Measurements from ENCODE around the gene PFDN2.
"Not testable (repeated sequence)": the region's sequence is repeated elsewhere in the genome, so short reads cannot be mapped to it uniquely, and the experiment has no call there.

PFDN2 gene

DNA sequence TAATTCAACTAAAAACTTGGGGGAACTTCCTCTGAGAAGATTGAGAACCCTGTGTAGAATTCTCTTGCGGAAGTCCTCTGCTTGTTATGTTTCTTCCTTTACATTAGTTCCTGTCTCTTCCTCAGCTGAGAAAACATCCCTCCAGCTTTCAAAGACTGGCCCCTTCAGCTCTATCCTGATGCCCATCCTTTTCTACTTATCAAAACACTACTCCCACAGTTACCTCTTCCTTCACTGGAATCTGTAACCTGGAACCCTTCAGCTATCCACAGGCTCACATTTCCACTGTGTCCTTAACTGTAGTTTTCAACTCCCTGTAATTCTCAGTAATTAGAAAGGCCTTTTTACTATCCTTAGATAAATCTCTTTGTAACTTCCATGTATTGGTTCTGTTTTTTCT is 20.6 kb upstream of the PFDN2 start:
- DNase-seq (ENCODE audit: low read depth) = no peak

DNA sequence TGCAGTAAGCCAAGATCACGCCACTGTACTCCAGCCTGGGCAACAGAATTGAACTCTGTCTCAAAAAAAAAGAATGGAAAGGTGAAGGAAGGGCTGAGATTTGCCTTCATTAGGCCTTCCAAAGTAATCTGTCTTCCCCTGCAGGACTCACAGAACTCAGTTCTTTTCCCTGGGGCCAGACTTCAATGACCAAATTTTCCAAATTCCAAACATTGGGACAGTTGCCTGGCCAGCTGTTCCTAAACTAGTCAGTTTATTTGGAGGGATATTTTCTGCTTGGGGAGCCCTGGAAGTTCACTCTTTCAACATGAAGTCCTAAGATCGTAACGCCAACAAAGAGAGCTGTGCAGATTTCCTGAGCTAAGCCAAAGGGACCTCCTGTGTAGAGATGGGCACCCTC is 20.0 kb upstream of the PFDN2 start:
- DNase-seq (ENCODE audit: low read depth) = no peak

DNA sequence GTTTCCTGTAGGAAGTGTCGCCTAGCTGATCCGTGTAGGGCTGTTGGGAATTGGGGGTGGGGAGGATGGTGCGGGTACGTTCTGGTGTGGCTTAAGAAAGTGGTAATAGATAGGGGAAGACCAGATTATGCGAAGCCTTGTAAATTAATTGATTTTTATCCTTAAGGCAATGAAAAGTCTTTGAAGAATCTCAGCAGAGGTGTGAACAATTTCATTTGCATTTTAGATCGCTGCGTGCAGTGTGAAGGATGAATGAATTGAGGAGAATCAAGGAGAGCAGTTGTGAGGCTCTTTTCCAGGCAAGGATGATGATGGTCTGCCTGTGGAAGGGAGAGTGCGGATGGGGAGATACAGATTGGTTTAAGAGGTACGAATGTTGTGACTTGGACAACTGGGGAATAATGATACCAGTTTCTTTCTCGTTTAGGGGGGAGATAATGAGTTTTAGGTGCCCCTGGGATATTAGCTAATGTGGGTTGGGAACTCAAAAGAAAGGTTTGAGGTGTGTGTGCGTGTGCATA is 15.4 kb upstream of the PFDN2 start:
- no peak for DNase-seq (ENCODE audit: low read depth)

DNA sequence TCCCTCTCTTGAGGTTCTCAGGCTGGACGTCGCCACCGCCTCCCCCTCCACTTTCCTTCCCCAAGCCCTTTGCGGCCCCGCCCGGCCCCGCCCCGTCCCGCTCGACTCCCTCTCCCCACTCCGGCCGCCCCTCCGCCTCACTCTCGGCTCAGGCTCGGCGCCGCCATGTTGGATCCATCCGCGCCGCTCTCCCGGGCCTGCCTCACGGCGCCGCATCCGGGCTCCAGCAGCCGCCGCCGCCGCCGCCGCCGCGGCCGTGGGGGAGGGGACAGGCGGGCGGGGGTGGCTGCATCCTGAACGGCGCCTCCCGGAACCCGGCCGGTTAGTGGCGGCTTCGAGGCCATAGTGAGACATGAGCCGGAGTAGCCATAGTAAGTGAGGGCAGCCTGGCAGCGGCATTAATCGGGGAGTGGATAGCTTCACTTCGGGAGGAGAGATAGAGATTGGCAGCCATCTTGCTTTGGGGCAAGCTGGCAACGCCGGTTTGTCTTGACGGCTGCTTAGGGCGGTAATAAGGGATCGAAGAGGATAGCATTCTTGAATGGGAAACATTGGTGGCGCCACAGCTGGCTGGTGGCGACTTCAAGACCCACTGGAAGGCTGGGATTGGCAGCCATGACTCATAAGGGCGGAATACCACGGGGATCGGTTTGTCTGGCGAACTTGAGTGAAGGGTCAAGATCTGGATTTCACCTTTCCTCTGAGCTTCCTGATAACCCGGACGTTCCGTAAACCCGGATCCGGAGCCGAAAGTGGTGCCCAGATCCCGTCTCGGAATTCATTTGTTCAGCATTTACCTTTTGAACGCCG is 14.8 kb upstream of the PFDN2 start, which contains the start of gene DEDD:
DEDD (minus strand) TSS at position 258 of the 810 bp plus-strand sequence. CDS start 8,205 bp downstream, outside the sequence.
- DNase-seq (ENCODE audit: low read depth) = peak; percentile 87

DNA sequence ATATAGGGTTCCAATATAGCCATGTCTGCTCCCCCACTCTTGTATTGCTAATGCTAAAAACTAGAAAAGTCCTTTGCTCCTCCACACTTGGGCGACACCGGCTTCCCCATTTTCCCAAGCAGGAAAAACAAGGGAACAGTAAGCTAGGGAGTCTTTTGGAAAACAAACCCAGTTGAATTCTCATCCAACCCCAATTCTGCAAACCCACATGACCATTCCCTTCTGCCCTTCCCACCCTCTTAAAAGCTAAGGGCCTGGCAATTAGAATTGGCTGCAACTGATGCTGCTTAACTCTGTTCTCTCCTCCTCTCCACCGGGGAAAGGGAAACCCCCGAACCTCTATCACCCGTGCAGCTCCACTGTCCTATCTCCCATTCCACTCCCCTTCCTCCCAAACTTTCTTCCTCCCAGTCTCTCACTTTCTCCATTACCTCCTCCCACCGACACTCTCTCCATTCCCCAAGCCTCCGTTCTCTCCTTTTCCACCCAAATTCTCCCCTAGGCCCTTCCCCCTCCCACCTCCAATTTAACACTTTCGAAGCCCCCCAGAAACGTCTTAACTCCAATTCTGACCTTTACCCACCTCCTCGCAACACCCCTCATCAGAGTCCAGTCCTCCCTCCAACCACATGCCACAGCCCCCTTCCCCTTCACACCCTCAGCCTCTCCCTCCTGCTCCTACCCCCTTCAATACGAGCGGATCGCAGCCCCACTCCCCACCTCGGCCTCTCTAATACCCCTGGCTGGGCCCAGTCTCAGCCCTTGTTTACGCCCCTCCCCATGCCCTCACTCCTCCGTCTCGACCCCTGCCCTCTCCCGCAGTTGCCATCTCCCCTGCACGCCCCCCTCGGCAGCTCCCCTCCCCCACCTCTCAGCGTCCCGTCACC is 13.9 kb upstream of the PFDN2 start:
- no peak for DNase-seq (ENCODE audit: low read depth)

DNA sequence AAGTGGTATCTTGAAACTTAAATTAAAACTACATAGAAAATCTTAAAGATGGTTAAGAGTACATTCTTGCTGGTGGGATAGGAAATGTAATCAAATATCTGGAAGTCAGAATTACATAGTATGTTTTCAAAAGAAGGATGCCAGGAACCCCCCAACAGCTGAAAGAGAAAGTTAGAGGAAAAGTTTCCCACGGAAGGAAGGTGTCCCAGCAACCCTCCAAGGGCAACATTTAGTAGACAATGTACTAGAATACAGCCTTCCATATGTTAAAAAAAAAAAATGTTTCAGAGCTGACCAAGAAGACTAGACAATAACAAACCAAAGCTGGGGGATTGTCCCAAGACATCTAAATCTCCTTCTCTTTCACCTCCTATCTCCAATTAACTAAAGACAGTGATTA is 12.4 kb upstream of the PFDN2 start:
- DNase-seq (ENCODE audit: low read depth) = no peak

DNA sequence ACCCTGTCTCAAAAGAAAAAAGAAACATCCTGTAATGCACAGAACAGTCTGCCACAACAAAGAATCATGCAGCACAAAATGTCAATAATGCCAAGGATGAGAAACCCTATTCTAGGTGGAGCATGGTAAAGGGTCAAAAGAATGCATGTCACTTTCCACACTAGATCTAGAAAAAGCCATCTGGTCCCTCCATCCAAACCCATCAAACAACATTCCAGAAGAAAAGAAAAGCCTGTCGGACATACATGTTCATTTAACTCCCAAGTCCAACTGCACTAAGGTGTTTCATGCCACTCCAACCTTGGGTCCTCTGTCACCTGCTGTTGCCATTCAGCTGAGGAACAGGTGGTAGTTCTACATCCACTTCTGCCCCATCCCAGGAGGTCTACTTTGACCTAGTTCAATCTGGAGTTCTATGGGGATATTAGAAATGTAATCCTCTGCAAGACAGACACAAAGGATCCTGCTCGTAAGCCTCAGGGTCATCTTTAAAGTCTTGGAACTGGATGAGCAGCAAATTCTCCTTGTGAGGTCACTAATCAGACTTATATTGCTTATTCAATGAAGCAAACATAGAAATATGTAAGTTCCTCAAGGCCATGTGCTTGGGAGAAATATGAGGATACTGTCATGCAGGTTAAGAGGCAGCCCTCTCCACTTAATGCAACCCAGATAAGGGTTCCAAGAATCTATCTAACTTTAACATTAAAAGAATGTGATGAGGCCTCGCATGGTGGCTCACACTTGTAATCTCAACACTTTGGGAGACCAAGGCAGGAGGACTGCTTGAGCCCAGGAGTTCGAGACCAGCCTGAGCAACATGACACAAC is 11.0 kb upstream of the PFDN2 start:
- no peak for DNase-seq (ENCODE audit: low read depth)

DNA sequence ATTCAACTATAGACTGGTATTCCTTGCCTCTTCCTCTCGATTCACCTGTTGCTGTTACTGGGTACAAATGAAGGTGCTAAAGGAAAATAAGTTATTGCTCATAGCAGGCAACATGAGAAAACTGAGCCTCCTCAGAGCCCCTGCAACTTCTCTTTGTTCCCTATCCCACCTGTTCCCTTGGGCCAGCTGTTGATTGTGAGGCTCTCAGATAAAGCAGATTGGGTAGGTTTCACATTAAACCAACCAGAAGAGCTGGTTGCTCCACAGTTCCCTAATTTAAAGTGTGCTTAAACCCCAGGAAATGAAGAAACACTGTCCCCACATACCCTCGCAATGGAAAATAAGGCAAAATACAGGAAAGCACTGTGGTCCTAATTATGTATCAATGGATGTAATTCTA is 9.8 kb upstream of the PFDN2 start:
- no peak for DNase-seq (ENCODE audit: low read depth)

DNA sequence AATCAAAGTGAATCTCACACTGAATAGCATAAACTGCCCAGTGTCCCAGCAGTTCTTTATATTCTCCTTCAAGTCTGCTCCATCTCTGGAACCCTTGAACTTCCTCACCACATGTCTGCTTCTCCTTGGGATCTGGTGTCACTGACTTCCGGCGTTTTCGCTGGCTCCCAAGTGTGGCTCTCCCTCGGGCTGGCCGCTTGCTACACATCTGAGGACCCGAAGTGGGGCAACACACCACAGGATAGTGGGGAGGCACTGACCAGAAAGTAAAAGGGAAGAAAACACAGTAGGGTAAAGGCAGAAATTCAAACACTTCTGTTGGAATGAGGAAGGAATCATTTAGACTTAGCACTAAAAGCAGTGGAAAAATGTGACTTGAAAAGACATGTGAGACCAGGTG is 5.1 kb upstream of the PFDN2 start:
- DNase-seq (ENCODE audit: low read depth) = no peak

DNA sequence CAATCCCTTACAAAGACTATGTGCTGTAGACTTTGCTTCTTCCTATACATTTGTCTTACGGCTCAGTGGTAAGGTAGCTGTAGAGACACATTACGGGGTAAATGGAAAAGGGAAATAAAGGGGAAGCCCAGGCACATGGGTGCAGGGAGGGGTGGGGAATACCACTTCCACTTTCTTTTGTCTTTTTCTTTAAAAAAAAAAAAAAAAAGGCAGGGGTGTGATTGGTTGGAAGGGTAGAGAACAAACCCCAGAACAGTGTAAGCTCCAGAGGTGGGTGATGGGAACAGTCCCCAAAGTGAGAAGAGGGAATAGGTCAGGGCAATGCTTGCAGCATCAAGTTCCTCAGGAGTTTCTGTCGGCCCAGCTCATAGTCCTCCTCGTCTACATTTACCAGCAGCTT is 4.0 kb upstream of the PFDN2 start:
- DNase-seq (ENCODE audit: low read depth) = no peak

DNA sequence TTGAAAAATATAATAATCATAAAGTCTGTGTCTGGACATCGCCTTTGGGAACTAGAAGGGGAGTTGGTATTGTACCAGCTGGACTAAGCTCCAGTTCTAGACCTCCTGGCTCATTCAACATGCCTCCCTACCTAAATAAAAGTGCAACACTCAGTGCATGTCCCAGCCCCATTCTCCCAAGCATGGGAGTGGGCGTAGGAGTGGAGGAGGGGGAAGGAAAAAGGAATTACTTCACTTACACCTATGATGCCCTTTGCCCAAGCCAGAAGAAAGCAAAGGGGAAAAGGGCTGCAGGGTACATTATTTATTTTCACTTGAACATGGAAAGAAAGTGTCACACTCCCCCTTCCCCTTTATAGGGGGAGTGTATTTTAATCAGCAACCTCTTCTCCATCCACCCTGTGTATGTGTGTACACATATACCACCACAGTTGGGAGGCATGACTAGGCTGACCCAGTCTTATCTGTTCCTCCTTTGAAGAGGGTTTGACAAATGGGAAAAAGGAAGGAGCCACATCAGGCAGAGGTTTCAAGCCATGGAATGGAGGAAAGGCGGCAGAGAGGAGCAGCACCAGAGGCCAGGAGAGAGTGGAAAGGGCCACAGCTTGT is 3.3 kb upstream of the PFDN2 start:
- no peak for DNase-seq (ENCODE audit: low read depth)

DNA sequence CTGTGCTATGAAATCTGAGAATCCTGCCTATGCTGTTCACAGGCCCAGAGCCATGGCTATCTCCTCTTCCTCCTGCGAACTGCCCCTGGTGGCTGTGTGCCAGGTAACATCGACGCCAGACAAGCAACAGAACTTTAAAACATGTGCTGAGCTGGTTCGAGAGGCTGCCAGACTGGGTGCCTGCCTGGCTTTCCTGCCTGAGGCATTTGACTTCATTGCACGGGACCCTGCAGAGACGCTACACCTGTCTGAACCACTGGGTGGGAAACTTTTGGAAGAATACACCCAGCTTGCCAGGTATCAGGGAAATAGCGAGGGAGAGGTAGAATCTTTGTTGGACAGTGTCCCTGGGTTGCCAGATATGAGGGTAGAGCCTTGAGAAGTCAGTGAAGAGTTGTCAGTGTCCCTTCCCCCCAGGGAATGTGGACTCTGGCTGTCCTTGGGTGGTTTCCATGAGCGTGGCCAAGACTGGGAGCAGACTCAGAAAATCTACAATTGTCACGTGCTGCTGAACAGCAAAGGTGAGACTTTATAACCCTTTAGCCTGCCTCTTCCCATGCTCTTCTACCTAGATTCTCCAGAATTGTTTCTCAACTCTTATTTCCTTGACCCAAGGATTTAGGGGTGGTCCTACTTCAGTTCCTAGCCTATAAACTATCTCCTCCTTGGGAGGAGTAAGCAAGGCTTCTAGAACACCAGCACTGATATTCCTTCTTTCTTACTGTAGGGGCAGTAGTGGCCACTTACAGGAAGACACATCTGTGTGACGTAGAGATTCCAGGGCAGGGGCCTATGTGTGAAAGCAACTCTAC is 1.5 kb upstream of the PFDN2 start:
- DNase-seq (ENCODE audit: low read depth) = peak; percentile 53

DNA sequence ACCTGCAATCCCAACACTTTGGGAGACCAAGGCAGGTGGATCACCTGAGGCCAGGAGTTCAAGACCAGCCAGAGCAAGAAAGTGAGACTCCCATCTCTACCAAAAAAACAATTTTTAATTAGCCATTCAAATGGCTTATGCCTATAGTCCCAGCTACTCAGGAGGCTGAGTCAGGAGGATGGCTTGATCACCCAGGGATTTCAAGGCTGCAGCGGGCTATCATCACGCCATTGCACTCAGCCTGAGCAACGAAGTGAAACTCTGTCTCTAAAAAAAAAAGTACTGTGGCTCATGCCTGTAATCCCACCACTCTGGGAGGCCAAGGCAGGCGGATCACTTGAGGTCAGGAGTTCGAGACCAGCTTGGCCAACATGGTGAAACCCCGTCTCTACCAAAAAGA is 1.9 kb downstream of the PFDN2 start:
- not testable (repeated sequence) for DNase-seq (ENCODE audit: low read depth)

DNA sequence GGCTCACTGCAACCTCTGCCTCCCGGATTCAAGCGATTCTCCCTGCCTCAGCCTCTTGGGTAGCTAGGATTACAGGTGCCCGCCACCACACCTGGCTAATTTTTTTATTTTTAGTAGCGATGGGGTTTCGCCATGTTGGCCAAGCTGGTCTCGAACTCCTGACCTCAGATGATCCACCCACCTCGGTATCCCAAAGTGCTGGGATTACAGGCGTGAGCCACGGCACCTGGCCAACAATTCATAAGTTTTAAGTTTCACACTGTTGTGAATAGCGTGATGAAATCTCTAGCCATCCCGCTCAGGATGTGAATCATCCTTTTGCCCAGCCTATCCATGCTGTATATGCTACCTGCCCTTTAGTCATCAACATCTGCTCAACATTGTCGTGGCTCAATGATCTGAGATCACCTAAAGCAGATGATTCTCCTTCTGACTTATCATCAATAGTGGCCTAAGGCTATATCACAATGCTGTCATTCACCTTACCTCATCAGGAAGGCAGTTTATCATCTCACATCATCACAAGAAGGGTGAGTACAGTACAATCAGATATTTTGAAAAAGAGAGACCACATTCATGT is 2.6 kb downstream of the PFDN2 start:
- no peak for DNase-seq (ENCODE audit: low read depth)

DNA sequence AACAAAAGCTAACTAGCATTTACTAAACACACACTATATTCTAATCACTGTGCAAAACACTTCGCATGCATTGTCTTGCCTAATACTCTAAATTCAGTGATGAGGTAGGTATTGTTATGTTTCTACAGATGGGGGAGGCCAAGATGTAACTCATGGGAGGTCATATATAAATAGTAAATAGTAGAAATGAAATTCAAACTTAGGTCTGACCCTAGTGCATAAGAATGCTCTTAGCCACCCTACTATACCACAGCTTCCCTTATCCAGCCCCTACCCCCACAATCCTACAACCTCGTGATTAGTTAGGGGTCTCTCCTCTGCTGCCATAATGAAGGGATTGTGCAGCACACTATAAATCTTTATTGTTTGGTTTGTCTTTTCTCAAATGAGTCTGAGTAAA is 3.3 kb downstream of the PFDN2 start:
- no peak for DNase-seq (ENCODE audit: low read depth)

DNA sequence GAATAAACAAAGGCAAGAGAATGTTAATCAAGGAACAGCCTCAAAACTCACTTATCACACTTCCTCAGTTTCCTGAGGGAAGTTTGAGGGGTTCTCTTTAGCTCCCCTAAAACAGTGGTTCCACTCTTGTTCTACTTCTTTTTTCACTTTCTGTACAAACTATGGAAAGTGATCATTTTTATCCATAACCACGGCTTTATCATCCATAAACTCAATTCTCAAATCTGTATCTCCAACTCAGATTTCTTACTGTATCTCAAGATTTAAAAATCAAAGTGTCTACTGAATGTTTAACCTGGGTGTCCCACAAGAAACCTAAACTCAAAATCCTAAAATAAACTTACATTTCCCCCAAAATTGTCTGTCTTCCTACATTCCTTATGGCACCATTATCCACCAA is 3.9 kb downstream of the PFDN2 start:
- DNase-seq (ENCODE audit: low read depth) = no peak

DNA sequence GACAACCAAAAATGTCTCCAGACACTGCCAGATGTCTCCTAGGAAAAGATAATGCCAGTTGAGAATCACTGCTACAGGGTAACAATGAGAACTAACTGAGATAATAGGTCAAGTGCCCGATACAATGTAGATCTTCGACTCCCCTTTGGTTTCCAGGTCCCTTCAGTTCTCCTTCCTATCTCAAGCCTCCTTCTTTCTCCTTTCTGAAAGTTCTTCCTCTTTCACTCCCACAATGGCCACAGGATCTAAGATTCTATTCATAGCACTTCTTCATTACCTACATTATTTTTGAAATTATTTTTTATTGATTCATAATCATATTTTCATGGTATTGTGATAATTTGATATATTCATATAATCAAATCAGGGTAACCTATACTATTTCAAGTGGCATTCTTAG is 6.3 kb downstream of the PFDN2 start:
- DNase-seq (ENCODE audit: low read depth) = no peak

DNA sequence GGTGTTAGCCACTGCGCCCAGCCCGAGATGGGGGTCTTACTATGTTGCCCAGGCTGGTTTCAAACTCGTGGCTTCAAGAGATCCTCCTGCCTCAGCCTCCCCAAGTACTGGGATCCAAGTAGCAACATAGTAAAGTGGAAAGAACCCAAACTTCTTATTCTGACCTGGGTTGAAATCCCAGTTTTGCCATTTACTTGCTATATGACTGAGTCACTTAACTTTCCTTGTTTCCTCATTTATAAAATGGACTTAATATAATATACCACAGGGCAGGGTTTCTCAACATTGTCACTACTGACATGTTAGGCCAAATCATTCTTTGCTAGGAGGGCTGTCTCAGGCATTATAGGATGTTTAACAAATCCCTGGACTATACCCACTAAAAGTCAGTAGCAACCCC is 6.7 kb downstream of the PFDN2 start:
- no peak for DNase-seq (ENCODE audit: low read depth)

DNA sequence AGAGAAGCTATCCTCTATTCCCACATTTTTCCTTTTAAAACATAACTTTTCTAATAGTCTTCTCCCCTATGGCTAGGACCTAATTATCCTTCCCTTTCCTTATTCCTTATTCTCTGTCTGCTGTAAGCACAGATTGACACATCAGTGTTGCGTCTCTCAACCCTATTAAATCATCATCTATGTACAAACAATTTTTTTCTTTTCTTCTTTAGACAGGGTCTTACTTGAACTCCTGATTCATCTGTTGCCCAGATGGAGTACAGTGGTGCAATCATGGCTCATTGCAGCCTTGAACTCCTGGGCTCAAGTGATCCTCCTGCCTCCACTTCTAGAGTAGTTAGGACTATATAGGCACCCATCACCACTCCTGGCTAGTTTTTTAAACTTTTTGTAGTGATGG is 11.4 kb downstream of the PFDN2 start:
- DNase-seq (ENCODE audit: low read depth) = no peak

DNA sequence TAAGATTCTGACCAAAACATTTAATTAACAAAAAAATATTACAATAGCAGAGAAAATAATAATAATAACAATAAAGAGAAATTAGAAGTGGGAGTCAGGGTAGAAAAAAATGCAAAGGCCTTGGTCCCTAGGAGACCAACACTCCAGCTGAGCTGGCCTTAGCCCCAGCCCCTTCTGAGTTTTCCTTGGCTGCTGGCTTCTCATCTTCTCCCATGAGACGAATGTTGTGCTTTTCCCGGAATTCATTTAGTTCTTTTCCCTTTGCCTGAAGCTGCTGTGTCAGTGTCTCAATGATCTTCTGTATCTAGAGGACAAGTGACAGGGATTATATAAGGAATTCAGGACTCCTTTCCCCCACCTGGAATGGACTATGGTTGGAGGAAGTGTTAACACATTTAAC is 17.3 kb downstream of the PFDN2 start:
- DNase-seq (ENCODE audit: low read depth) = no peak

Data from activated T-helper 9 cell treated with anti-CD3 and anti-CD28 coated beads, Interleukin-2, amount 50 U/mL, for 16 hours (primary cell).